B cell (primary cell): ENCODE measurements around the gene INPP5J.

Source experiments
- EZH2 ChIP-seq: IDR thresholded peaks from 2 replicates; pipeline ENCODE4 v1.6.1; 2012; ENCODE audit warnings: borderline replicate concordance, low read depth, mild to moderate bottlenecking, moderate library complexity, low read length; ENCODE audit not compliant: insufficient read depth, poor library complexity, severe bottlenecking
- TF ChIP-seq, protein P1 (sequence below): fragments of 200-600 bp; IDR thresholded peaks from one replicate; pipeline ENCODE4 v1.8.0; 2022; ENCODE audit warnings: antibody characterized with exemption, mild to moderate bottlenecking

DNA sequence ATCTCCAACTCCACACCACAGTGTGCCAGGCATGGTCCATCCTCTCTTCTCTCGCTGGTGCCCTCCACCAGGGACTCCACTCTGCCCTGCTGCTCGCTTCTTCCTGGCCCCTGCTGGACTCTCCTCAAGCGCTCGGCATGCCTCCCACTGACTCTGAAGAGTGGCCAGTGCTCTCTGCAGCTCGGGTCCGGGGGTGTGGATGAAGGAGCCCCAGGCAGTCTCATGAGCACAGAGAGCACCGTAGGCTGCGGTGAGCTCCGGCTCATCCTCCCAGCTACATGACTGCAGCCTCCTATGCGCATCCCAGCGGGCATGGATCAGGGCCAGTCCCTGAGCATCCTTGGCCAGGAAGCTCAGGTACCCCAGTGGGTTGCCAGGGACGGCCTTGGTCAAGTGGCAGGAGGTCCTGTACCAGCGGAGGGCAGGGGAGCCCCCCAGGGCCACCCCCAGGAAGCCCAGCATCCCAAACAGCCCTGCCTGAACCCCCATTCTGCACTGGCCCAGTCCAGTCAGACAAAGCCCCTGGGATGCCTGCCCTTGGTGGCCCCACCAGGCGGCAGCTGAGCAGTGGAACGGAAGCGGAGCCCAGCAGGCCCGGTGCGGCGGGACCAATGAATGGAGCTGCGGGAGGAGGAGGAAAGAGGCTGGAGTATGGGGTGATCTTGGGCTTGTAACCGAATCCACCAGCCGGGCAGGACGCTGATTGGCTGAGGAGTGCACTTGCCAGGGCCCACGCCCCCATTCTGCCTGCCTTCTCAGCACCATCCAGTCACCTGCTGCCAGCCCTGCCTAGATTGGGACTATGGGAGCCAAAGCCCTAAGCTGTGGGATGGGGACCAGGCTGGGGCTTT is 17.3 kb downstream of the INPP5J start, which contains the start of gene PLA2G3:
- TF ChIP-seq, protein P1, sequence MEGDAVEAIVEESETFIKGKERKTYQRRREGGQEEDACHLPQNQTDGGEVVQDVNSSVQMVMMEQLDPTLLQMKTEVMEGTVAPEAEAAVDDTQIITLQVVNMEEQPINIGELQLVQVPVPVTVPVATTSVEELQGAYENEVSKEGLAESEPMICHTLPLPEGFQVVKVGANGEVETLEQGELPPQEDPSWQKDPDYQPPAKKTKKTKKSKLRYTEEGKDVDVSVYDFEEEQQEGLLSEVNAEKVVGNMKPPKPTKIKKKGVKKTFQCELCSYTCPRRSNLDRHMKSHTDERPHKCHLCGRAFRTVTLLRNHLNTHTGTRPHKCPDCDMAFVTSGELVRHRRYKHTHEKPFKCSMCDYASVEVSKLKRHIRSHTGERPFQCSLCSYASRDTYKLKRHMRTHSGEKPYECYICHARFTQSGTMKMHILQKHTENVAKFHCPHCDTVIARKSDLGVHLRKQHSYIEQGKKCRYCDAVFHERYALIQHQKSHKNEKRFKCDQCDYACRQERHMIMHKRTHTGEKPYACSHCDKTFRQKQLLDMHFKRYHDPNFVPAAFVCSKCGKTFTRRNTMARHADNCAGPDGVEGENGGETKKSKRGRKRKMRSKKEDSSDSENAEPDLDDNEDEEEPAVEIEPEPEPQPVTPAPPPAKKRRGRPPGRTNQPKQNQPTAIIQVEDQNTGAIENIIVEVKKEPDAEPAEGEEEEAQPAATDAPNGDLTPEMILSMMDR, result no peak
- no peak for TF ChIP-seq EZH2
